ENCODE measurements around the gene SPATA45.
A peak's percentile ranks its signal among the peaks of the same experiment; 100 is the strongest.

Gene SPATA45

DNA sequence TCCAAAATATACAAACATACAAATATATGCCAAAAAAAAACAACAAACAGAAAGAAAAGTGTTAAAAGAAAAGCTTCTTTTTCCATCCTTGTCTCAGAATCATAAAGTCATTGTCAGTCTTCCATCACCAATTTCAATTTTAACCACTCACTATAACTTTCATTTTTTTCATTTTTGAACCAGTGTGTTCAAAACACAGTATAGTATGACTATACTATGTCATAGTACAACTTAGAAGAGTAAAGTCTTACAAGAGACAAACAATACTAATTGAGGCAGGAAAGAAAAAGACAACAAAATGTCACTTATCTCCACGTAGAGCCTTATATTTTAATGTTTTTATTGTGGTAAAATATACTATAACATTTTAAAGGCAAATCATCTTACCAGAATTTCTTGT, 63.5 kb downstream of the SPATA45 start:
- Histone ChIP-seq H3K4me1 (ENCODE audit: control extremely low read depth in 1 of 4, control insufficient read depth in 4 of 4, insufficient read depth in 4 of 4, low read length in 3 of 4) (no peaks in the 10 kb centered on the region), H3K9me3 (ENCODE audit: control extremely low read depth in 1 of 5, control insufficient read depth in 4 of 5, insufficient read depth in 2 of 5, low read depth in 1 of 5, low read length in 4 of 5) (no peaks in the 10 kb centered on the region), H3K27ac (ENCODE audit: insufficient read depth in 1 of 2, low read depth in 1 of 2, low read length in 2 of 2, poor library complexity in 1 of 2, severe bottlenecking in 2 of 2) (no peak overlapping the region), H3K27me3 (replicated peaks in 2 of 5; ENCODE audit: control insufficient read depth in 4 of 5, insufficient read depth in 5 of 5, low read length in 4 of 5) (no peaks in the 10 kb centered on the region), H3K36me3 (ENCODE audit: control insufficient read depth in 4 of 4, insufficient read depth in 4 of 4, low read length in 3 of 4) (peaks cover 6 to 54% (median 29%) of the 10 kb centered on the region in 4 experiments), H3K4me3 (ENCODE audit: control insufficient read depth in 1 of 7, extremely low read depth in 1 of 7, insufficient read depth in 4 of 7, low read depth in 2 of 7, low read length in 6 of 7) (no peak overlapping the region)
- DNase-seq, result no peak
- CTCF ChIA-PET, result no interaction called here
- POLR2A ChIA-PET, result no interaction called here
- WGBS (ENCODE audit: insufficient coverage), result no CpG with 5 or more reads among the region's 1 CpG

DNA sequence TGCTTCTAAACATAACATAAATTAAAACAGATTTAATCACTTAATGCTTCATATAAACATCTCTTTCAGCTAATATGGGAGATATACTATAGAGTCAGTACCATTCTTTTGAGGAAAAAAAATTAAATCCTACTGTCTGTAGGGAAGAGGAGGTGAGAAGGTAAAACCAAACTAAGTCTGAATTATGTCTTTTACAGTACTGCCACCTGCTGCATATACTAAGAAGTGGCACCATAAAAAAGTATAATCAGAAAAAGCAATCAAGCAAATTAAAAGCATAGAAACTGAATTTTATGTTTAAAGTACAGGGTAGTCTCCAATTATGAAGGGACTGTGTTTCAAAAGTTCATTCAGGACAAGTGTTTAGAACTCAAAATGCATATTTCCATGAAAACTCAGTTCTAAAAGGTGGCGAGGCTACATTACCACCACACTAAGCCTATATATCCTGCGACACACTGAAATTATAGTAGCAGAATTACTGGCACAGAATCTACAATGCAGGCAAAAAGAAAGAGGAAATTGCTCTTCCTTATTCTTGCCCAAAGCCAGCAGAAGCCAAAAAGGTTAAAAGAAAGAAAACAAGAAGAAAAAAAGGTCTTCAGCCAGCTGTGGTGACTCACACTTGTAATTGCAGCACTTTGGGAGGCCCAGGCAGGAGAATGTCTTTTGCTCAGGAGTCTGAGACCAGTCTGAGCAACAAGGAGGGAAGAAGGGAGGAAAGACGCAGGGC, 64.9 kb downstream of the SPATA45 start:
- ChIA-PET CTCF (interaction anchor here (0.6 to 3.0 kb wide), 25 partner anchors 9 to 329 kb away, joined by 3 to 14 read pairs (median 4); partner anchors contain the start of genes NSL1 and TATDN3), POLR2A (no interaction called here)
- DNase-seq, result peak; percentile 38 to 59 (median 52)

DNA sequence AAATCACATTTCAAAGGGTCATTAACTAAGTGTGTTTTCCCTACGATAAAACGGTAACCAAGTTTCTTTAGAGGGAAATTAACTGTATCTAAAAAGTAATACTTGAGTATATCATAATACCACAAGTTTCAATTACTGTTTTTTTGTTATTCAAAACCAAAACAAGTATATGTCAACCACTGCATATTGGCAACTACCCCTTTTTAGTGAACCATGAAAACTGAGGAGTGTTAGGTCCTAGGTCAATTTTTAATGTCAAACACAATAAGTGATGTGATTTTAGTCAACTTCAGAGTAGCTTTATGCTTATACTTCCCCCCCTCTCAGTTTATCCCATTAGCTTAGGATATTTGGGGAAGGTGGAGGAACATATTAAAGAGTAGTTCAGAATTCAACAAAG, 66.2 kb downstream of the SPATA45 start:
- DNase-seq, result no peak
- CTCF ChIA-PET, result interaction anchor here (0.8 to 3.0 kb wide), 29 partner anchors 8 to 328 kb away, joined by 3 to 14 read pairs (median 4); partner anchors contain the start of genes BATF3, NSL1 and TATDN3
- H3K9me3 ChIP-seq (ENCODE audit: control extremely low read depth in 1 of 5, control insufficient read depth in 4 of 5, insufficient read depth in 2 of 5, low read depth in 1 of 5, low read length in 4 of 5), result peaks cover 0 to 4% (median 0%) of the 10 kb centered on the region in 5 experiments
- H3K4me1 ChIP-seq (ENCODE audit: control extremely low read depth in 1 of 4, control insufficient read depth in 4 of 4, insufficient read depth in 4 of 4, low read length in 3 of 4), result no peaks in the 10 kb centered on the region
- H3K36me3 ChIP-seq (ENCODE audit: control insufficient read depth in 4 of 4, insufficient read depth in 4 of 4, low read length in 3 of 4), result peaks cover 6 to 55% (median 31%) of the 10 kb centered on the region in 4 experiments
- no peak overlapping the region for H3K27ac ChIP-seq (ENCODE audit: insufficient read depth in 1 of 2, low read depth in 1 of 2, low read length in 2 of 2, poor library complexity in 1 of 2, severe bottlenecking in 2 of 2)
- POLR2A ChIA-PET, result interaction anchor here (0.6 kb wide), 1 partner anchor 301 kb away, joined by 3 read pairs; no protein-coding TSS in a partner anchor
- H3K4me3 ChIP-seq (ENCODE audit: control insufficient read depth in 1 of 7, extremely low read depth in 1 of 7, insufficient read depth in 4 of 7, low read depth in 2 of 7, low read length in 6 of 7), result no peak overlapping the region
- H3K27me3 ChIP-seq (replicated peaks in 2 of 5; ENCODE audit: control insufficient read depth in 4 of 5, insufficient read depth in 5 of 5, low read length in 4 of 5), result no peaks in the 10 kb centered on the region
- no CpG with 5 or more reads among the region's 2 CpGs for WGBS (ENCODE audit: insufficient coverage)

More for the DNA sequence above, 64.9 kb downstream of the SPATA45 start:
- Histone ChIP-seq H3K36me3 (ENCODE audit: control insufficient read depth in 4 of 4, insufficient read depth in 4 of 4, low read length in 3 of 4) (peaks cover 11 to 59% (median 31%) of the 10 kb centered on the region in 4 experiments), H3K9me3 (ENCODE audit: control extremely low read depth in 1 of 5, control insufficient read depth in 4 of 5, insufficient read depth in 2 of 5, low read depth in 1 of 5, low read length in 4 of 5) (no peaks in the 10 kb centered on the region), H3K4me3 (ENCODE audit: control insufficient read depth in 1 of 7, extremely low read depth in 1 of 7, insufficient read depth in 4 of 7, low read depth in 2 of 7, low read length in 6 of 7) (no peak overlapping the region), H3K4me1 (ENCODE audit: control extremely low read depth in 1 of 4, control insufficient read depth in 4 of 4, insufficient read depth in 4 of 4, low read length in 3 of 4) (no peaks in the 10 kb centered on the region), H3K27ac (ENCODE audit: insufficient read depth in 1 of 2, low read depth in 1 of 2, low read length in 2 of 2, poor library complexity in 1 of 2, severe bottlenecking in 2 of 2) (no peak overlapping the region), H3K27me3 (replicated peaks in 2 of 5; ENCODE audit: control insufficient read depth in 4 of 5, insufficient read depth in 5 of 5, low read length in 4 of 5) (no peaks in the 10 kb centered on the region)
- no CpG with 5 or more reads among the region's 3 CpGs for WGBS (ENCODE audit: insufficient coverage)

DNA sequence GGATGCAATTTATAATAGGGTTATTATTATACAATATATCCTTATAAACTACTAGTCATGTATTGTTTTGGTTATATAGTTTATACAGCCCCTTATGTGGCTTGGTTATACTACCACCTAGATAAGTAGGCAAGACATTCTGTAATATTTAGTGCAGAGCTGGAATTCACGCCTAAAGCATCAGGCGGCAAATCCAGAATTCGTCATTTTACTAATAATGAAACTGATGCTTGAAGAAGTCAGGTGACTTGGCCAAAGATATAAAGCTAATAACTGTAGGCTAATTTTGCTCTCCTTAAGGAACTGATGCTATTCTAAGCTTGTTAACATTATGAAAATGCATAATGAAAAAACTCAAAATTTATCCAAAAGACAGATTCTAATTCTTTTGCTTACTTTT, 66.7 kb downstream of the SPATA45 start:
- H3K27ac ChIP-seq (ENCODE audit: insufficient read depth in 1 of 2, low read depth in 1 of 2, low read length in 2 of 2, poor library complexity in 1 of 2, severe bottlenecking in 2 of 2), result no peak overlapping the region
- CTCF ChIA-PET, result interaction anchor here (0.9 to 3.0 kb wide), 19 partner anchors 8 to 327 kb away, joined by 3 to 14 read pairs (median 4); partner anchors contain the start of genes BATF3, NSL1 and TATDN3
- H3K27me3 ChIP-seq (replicated peaks in 2 of 5; ENCODE audit: control insufficient read depth in 4 of 5, insufficient read depth in 5 of 5, low read length in 4 of 5), result no peaks in the 10 kb centered on the region
- H3K4me1 ChIP-seq (ENCODE audit: control extremely low read depth in 1 of 4, control insufficient read depth in 4 of 4, insufficient read depth in 4 of 4, low read length in 3 of 4), result no peaks in the 10 kb centered on the region
- H3K36me3 ChIP-seq (ENCODE audit: control insufficient read depth in 4 of 4, insufficient read depth in 4 of 4, low read length in 3 of 4), result peaks cover 10 to 50% (median 28%) of the 10 kb centered on the region in 4 experiments
- 100% methylated on average over 2 of the region's 3 CpGs for WGBS (ENCODE audit: insufficient coverage)
- DNase-seq, result no peak
- H3K9me3 ChIP-seq (ENCODE audit: control extremely low read depth in 1 of 5, control insufficient read depth in 4 of 5, insufficient read depth in 2 of 5, low read depth in 1 of 5, low read length in 4 of 5), result peaks cover 0 to 4% (median 0%) of the 10 kb centered on the region in 5 experiments
- POLR2A ChIA-PET, result interaction anchor here (0.6 kb wide), 1 partner anchor 301 kb away, joined by 3 read pairs; no protein-coding TSS in a partner anchor
- no peak overlapping the region for H3K4me3 ChIP-seq (ENCODE audit: control insufficient read depth in 1 of 7, extremely low read depth in 1 of 7, insufficient read depth in 4 of 7, low read depth in 2 of 7, low read length in 6 of 7)

Data from common myeloid progenitor, CD34-positive (primary cell).